IMR-90 (cell line): Measurements from ENCODE around the gene GLMN. TPM values are rescaled to one million over a fixed set of nuclear protein-coding genes. Genes with fewer than 3 reads are reported as not detected.

ENCODE experiments used
- ATAC-seq: fragments of 200-7000 bp; cut with Tn5 transposase; 2 replicates; pipeline ENCODE4 v1.9.1; 2020; ENCODE audit warnings: low read depth, mild to moderate bottlenecking, moderate library complexity
- BruUV-seq: library from RNA; stranded (reverse); fragments of 400-500 nt; replicated peaks from 2 replicates; lab custom pipeline; 2021; lab: Mats Ljungman, UMichigan
- CTCF ChIA-PET: fragments of 300-600 bp; formaldehyde crosslinking; extraction: SDS; loops from one replicate; lab custom pipeline; 2021; ENCODE audit warnings: antibody characterized with exemption; lab: Yijun Ruan, JAX
- POLR2A ChIA-PET: fragments of 300-600 bp; sonication (Branson Sonifier 250); formaldehyde crosslinking; loops from one replicate; lab custom pipeline; 2022; ENCODE audit warnings: antibody characterized with exemption; ENCODE audit not compliant: unreplicated experiment; lab: Charles Lee
- DNase-seq: peaks from one replicate; pipeline ENCODE4 v3.0.0; 2013
- H2AFZ ChIP-seq: replicated peaks from 2 replicates; pipeline ENCODE3; 2013; ENCODE audit warnings: low read length, mild to moderate bottlenecking; ENCODE audit not compliant: poor library complexity
- H2AK5ac ChIP-seq: 2 replicates; pipeline ENCODE4 v1.6.1; 2013; ENCODE audit warnings: low read depth, low read length, inconsistent platforms
- H2AK9ac ChIP-seq: replicated peaks from 2 replicates; pipeline ENCODE3; 2013; ENCODE audit warnings: mild to moderate bottlenecking, low read depth, low read length, moderate library complexity; ENCODE audit not compliant: poor library complexity
- H2BK120ac ChIP-seq: 2 replicates; pipeline ENCODE4 v1.6.1; 2013; ENCODE audit warnings: low read depth, low read length, inconsistent platforms
- H2BK15ac ChIP-seq: 3 replicates; pipeline ENCODE4 v1.6.1; 2013; ENCODE audit warnings: low read depth, low read length, inconsistent platforms
- H2BK20ac ChIP-seq: 2 replicates; pipeline ENCODE4 v1.6.1; 2013; ENCODE audit warnings: low read depth, mild to moderate bottlenecking, inconsistent platforms, low read length, moderate library complexity
- H2BK5ac ChIP-seq: 2 replicates; pipeline ENCODE4 v1.6.1; 2013; ENCODE audit warnings: mild to moderate bottlenecking, low read depth, low read length, inconsistent platforms; ENCODE audit not compliant: poor library complexity, severe bottlenecking
- H3K14ac ChIP-seq: replicated peaks from 2 replicates; pipeline ENCODE4 v1.6.1; 2013; ENCODE audit warnings: low read depth, low read length, inconsistent platforms
- H3K18ac ChIP-seq: 2 replicates; pipeline ENCODE4 v1.6.1; 2013; ENCODE audit warnings: low read depth, low read length, control low read depth
- H3K23ac ChIP-seq: 2 replicates; pipeline ENCODE4 v1.6.1; 2013; ENCODE audit warnings: low read depth, low read length, inconsistent platforms
- H3K27ac ChIP-seq: 2 replicates; pipeline ENCODE4 v1.5.1; 2013; ENCODE audit warnings: mild to moderate bottlenecking, control low read depth, low read length; ENCODE audit not compliant: insufficient read depth
- H3K27me3 ChIP-seq: 2 replicates; pipeline ENCODE4 v1.6.1; 2013; ENCODE audit warnings: low read length; ENCODE audit not compliant: control insufficient read depth, insufficient read depth
- H3K36me3 ChIP-seq: 2 replicates; pipeline ENCODE4 v1.6.1; 2013; ENCODE audit warnings: low read length, mixed read lengths; ENCODE audit not compliant: control insufficient read depth, insufficient read depth
- H3K4ac ChIP-seq: 2 replicates; pipeline ENCODE4 v1.6.1; 2013; ENCODE audit warnings: low read depth, low read length, inconsistent platforms
- H3K4me1 ChIP-seq: 2 replicates; pipeline ENCODE4 v1.6.1; 2013; ENCODE audit warnings: low read length, mixed read lengths; ENCODE audit not compliant: control insufficient read depth, insufficient read depth
- H3K4me2 ChIP-seq: 2 replicates; pipeline ENCODE4 v1.6.1; 2013; ENCODE audit warnings: low read depth, mild to moderate bottlenecking, control low read depth, low read length, moderate library complexity
- H3K4me3 ChIP-seq: 2 replicates; pipeline ENCODE4 v1.5.1; 2013; ENCODE audit warnings: low read depth, mild to moderate bottlenecking, control low read depth, low read length, moderate library complexity; ENCODE audit not compliant: insufficient read depth
- H3K56ac ChIP-seq: 2 replicates; pipeline ENCODE4 v1.6.1; 2013; ENCODE audit warnings: low read length, inconsistent platforms; ENCODE audit not compliant: insufficient read depth; ENCODE audit errors: extremely low read depth
- H3K79me1 ChIP-seq, 2 experiments: 2 replicates each; pipeline ENCODE4 v1.6.1; 2013; ENCODE audit warnings: low read length in 2 of 2, inconsistent platforms in 1 of 2, low read depth in 1 of 2
- H3K9ac ChIP-seq: 2 replicates; pipeline ENCODE4 v1.6.1; 2013; ENCODE audit warnings: low read depth, low read length, control low read depth
- H3K9me1 ChIP-seq: 2 replicates; pipeline ENCODE4 v1.6.1; 2013; ENCODE audit warnings: low read length, inconsistent platforms; ENCODE audit not compliant: insufficient read depth
- H3K9me3 ChIP-seq: 2 replicates; pipeline ENCODE4 v1.6.1; 2013; ENCODE audit warnings: low read length; ENCODE audit not compliant: control insufficient read depth, insufficient read depth
- H4K20me1 ChIP-seq: 2 replicates; pipeline ENCODE4 v1.6.1; 2013; ENCODE audit warnings: low read length, inconsistent platforms; ENCODE audit not compliant: insufficient read depth
- H4K5ac ChIP-seq: 2 replicates; pipeline ENCODE4 v1.6.1; 2013; ENCODE audit warnings: mild to moderate bottlenecking, low read depth, low read length, control low read depth
- H4K8ac ChIP-seq, 2 experiments: 2 replicates each; pipeline ENCODE4 v1.6.1; 2013; ENCODE audit warnings: low read depth in 2 of 2, low read length in 2 of 2, control low read depth in 1 of 2, inconsistent platforms in 1 of 2
- H4K91ac ChIP-seq: 2 replicates; pipeline ENCODE4 v1.6.1; 2013; ENCODE audit warnings: low read depth, low read length, inconsistent platforms; ENCODE audit not compliant: insufficient read depth
- BHLHE40 ChIP-seq: fragments of 150-350 bp; IDR thresholded peaks from 2 replicates; pipeline ENCODE4 v1.6.1; 2016; ENCODE audit warnings: mild to moderate bottlenecking, low read depth, low read length
- CEBPB ChIP-seq: IDR thresholded peaks from 2 replicates; pipeline ENCODE4 v1.6.1; 2012; ENCODE audit warnings: low read depth, low read length, improper control_type of control experiment
- CHD1 ChIP-seq: IDR thresholded peaks from 2 replicates; pipeline ENCODE4 v1.6.1; 2012; ENCODE audit warnings: low read depth, low read length, improper control_type of control experiment
- CTCF ChIP-seq: conservative IDR thresholded peaks from 2 replicates; pipeline ENCODE4 v1.5.1; 2012; ENCODE audit warnings: mild to moderate bottlenecking, low read depth, low read length, improper control_type of control experiment
- FOS ChIP-seq: fragments of 150-350 bp; IDR thresholded peaks from 2 replicates; pipeline ENCODE4 v1.6.1; 2016; ENCODE audit warnings: low read depth, low read length
- WGBS, 2 experiments: methylation state at CpG; one replicate each; pipeline versions ENCODE4 v1.1.5 to v1.1.7; 2013; ENCODE audit warnings: missing lambda C conversion rate in 2 of 2; ENCODE audit not compliant: insufficient read length in 1 of 2; ENCODE audit errors: extremely low coverage in 2 of 2; 5-methylcytosine and 5-hydroxymethylcytosine counted together
- dilution Hi-C: fragments of 300-500 bp; cut with HindIII; formaldehyde crosslinking; loops from one replicate; pipeline ENCODE4 v1.14.3; 2018; ENCODE audit warnings: low sequenced_read_pairs; ENCODE audit not compliant: unreplicated experiment
- in situ Hi-C: fragments of 300-500 bp; cut with MboI; formaldehyde crosslinking; loops from 3 replicates; pipeline ENCODE4 v1.14.3; 2019; ENCODE audit warnings: low sequenced_read_pairs, inconsistent platforms, mixed read lengths
- intact Hi-C: fragments of 100-400 bp; cut with micrococcal nuclease; formaldehyde crosslinking; loops from 2 replicates; pipeline ENCODE4 v1.10.0; 2022
- polyA plus RNA-seq, 3 experiments: library from polyadenylated mRNA; depleted of rRNA; stranded (reverse); fragments of >200 nt; gene quantifications; 2 replicates each; pipeline ENCODE4 v1.2.3, GENCODE V29; 2012; ENCODE audit warnings: low replicate concordance in 1 of 3
- total RNA-seq: library from RNA; depleted of rRNA; stranded (reverse); fragments of >200 nt; gene quantifications from 2 replicates; pipeline ENCODE4 v1.2.3, GENCODE V29; 2012

Gene GLMN
- total and polyA plus RNA-seq, 2 of the 4 experiments (the other 2 are of a cell fraction), result 4.1 to 4.7 TPM

GRCh38 chr1:92340154-92340553, 41.4 kb upstream of the GLMN start:
- no peak for ATAC-seq
- dilution Hi-C loops, result no loop called here

More at GRCh38 chr1:92340154-92340553, 41.4 kb upstream of the GLMN start:
- no peak overlapping the region for H3K4me3 ChIP-seq
- no peak overlapping the region for H2BK15ac ChIP-seq
- no peak overlapping the region for H3K14ac ChIP-seq
- H3K4me1 ChIP-seq, result no peaks in the 10 kb centered on the region
- peaks cover 6% of the 10 kb centered on the region for H3K36me3 ChIP-seq
- ChIA-PET CTCF (interaction anchor here (0.6 to 0.7 kb wide), 2 partner anchors 26 to 323 kb away, joined by 3 to 5 read pairs; no protein-coding TSS in a partner anchor), POLR2A (no interaction called here)
- no TSS peak for BruUV-seq
- intact Hi-C loops, result no loop called here
- no peaks in the 10 kb centered on the region for H3K27me3 ChIP-seq
- H4K91ac ChIP-seq, result no peak overlapping the region
- no peak overlapping the region for H3K27ac ChIP-seq
- H3K23ac ChIP-seq, result no peak overlapping the region
- no peak overlapping the region for H2AFZ ChIP-seq
- H3K4ac ChIP-seq, result no peak overlapping the region
- H3K9me1 ChIP-seq, result no peaks in the 10 kb centered on the region
- H2BK20ac ChIP-seq, result no peak overlapping the region
- H2AK5ac ChIP-seq, result no peak overlapping the region
- H2AK9ac ChIP-seq, result no peak overlapping the region
- H4K20me1 ChIP-seq, result no peaks in the 10 kb centered on the region
- no CpG with 5 or more reads among the region's 1 CpG for WGBS, 2 experiments
- H3K56ac ChIP-seq, result no peak overlapping the region
- no peak overlapping the region for H4K8ac ChIP-seq
- no peak overlapping the region for H2BK120ac ChIP-seq
- H3K79me1 ChIP-seq, result no peaks in the 10 kb centered on the region; a peak in 1 of 4 replicates
- no peak for DNase-seq
- TF ChIP-seq BHLHE40 (no peak), CHD1 (no peak), CTCF (no peak), CEBPB (no peak), FOS (no peak)
- H2BK5ac ChIP-seq, result no peak overlapping the region
- no peak overlapping the region for H4K5ac ChIP-seq
- in situ Hi-C loops, result no loop called here
- H3K18ac ChIP-seq, result no peak overlapping the region
- H3K9me3 ChIP-seq, result no peaks in the 10 kb centered on the region
- no peak overlapping the region for H3K4me2 ChIP-seq
- H3K9ac ChIP-seq, result no peak overlapping the region
